ENCODE results near the gene TBC1D10A.

TBC1D10A gene

GRCh38 chr22:30250661-30251267, 76.0 kb downstream of the TBC1D10A start:
- H3K4me3 ChIP-seq (ENCODE audit: severe bottlenecking), result no peak overlapping the region
- DNase-seq (ENCODE audit: low spot score) (no peak), ATAC-seq (ENCODE audit: low read depth) (peak; percentile 90)
- no peaks in the 10 kb centered on the region for H3K27me3 ChIP-seq (ENCODE audit: insufficient read depth, poor library complexity, severe bottlenecking)
- TF ChIP-seq, protein P1, sequence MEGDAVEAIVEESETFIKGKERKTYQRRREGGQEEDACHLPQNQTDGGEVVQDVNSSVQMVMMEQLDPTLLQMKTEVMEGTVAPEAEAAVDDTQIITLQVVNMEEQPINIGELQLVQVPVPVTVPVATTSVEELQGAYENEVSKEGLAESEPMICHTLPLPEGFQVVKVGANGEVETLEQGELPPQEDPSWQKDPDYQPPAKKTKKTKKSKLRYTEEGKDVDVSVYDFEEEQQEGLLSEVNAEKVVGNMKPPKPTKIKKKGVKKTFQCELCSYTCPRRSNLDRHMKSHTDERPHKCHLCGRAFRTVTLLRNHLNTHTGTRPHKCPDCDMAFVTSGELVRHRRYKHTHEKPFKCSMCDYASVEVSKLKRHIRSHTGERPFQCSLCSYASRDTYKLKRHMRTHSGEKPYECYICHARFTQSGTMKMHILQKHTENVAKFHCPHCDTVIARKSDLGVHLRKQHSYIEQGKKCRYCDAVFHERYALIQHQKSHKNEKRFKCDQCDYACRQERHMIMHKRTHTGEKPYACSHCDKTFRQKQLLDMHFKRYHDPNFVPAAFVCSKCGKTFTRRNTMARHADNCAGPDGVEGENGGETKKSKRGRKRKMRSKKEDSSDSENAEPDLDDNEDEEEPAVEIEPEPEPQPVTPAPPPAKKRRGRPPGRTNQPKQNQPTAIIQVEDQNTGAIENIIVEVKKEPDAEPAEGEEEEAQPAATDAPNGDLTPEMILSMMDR (IDR thresholded peaks at IDR 0.05; ENCODE audit: poor library complexity, severe bottlenecking), result no peak
- peak overlapping the region; percentile 46 for H3K27ac ChIP-seq (ENCODE audit: poor library complexity, severe bottlenecking)
- peaks cover 14% of the 10 kb centered on the region for H3K4me1 ChIP-seq (ENCODE audit: insufficient read depth, poor library complexity, severe bottlenecking)
- no peaks in the 10 kb centered on the region for H3K9me3 ChIP-seq (ENCODE audit: severe bottlenecking)
- no peaks in the 10 kb centered on the region for H3K36me3 ChIP-seq (ENCODE audit: low read depth)

- TF ChIP-seq, protein P1 (IDR thresholded peaks at IDR 0.05; ENCODE audit: poor library complexity, severe bottlenecking), result no peak
- no peak for ATAC-seq (ENCODE audit: low read depth)
- no peak for DNase-seq (ENCODE audit: low spot score)
- H3K4me1 ChIP-seq (ENCODE audit: insufficient read depth, poor library complexity, severe bottlenecking), result peaks cover 18% of the 10 kb centered on the region
- no peaks in the 10 kb centered on the region for H3K9me3 ChIP-seq (ENCODE audit: severe bottlenecking)
- peak overlapping the region; percentile 46 for H3K27ac ChIP-seq (ENCODE audit: poor library complexity, severe bottlenecking)
- H3K36me3 ChIP-seq (ENCODE audit: low read depth), result no peaks in the 10 kb centered on the region
- H3K4me3 ChIP-seq (ENCODE audit: severe bottlenecking), result no peak overlapping the region
- no peaks in the 10 kb centered on the region for H3K27me3 ChIP-seq (ENCODE audit: insufficient read depth, poor library complexity, severe bottlenecking)
Measured at GRCh38 chr22:30250039-30250565, 76.6 kb downstream of the TBC1D10A start.

DNA sequence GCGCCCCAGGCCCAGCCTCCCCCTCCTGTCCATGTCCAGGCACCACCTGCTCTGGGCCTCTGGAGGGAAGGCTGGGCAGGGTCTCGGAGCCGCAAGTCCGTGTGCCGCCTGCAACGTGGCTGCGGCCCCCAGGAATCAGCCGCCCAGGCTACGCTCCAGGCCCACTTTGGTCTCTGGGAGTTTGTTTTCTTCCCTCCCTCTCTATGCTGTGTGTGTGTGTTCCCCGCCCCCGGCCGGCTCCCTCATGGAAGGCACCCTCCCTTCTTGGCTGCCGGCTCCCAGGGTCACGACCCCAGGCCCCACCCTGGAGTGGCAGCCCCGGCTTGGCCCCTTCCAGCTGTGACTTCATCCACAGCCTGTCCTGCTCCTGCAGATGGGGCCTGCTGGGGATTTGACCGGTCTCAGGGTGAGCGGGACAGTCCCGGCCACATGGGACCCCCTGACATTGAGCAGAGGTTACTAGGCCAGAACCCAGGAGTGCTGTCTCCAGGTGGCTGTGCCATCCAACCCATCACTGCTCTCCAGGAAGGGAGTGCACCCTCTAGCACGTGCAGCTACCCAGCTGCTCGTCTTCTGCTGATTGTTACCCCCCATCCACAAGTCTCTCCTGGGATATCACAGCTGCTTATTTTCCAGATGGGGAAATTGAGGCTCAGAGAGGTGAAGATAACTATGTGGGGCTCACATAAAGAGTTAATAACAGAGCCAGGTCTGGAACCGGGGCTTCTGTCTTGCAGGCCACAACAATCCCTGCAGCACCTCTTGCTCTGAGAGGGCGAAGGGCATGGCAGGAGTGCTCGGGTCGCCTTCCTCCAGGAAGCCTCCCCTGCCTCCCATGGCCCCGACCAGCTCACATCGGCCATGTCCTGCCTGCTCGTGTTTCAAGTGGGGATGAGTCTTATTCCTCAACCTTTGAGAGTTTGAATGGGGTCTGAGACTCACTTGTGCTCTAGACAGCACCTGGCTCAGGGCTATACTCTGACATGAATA, 77.4 kb downstream of the TBC1D10A start:
- H3K27me3 ChIP-seq (ENCODE audit: insufficient read depth, poor library complexity, severe bottlenecking), result no peaks in the 10 kb centered on the region
- H3K4me1 ChIP-seq (ENCODE audit: insufficient read depth, poor library complexity, severe bottlenecking), result peaks cover 18% of the 10 kb centered on the region
- ATAC-seq (ENCODE audit: low read depth) (no peak), DNase-seq (ENCODE audit: low spot score) (no peak)
- H3K9me3 ChIP-seq (ENCODE audit: severe bottlenecking), result no peaks in the 10 kb centered on the region
- TF ChIP-seq, protein P1 (IDR thresholded peaks at IDR 0.05; ENCODE audit: poor library complexity, severe bottlenecking), result no peak
- H3K36me3 ChIP-seq (ENCODE audit: low read depth), result no peaks in the 10 kb centered on the region
- H3K4me3 ChIP-seq (ENCODE audit: severe bottlenecking), result no peak overlapping the region
- H3K27ac ChIP-seq (ENCODE audit: poor library complexity, severe bottlenecking), result no peak overlapping the region

DNA sequence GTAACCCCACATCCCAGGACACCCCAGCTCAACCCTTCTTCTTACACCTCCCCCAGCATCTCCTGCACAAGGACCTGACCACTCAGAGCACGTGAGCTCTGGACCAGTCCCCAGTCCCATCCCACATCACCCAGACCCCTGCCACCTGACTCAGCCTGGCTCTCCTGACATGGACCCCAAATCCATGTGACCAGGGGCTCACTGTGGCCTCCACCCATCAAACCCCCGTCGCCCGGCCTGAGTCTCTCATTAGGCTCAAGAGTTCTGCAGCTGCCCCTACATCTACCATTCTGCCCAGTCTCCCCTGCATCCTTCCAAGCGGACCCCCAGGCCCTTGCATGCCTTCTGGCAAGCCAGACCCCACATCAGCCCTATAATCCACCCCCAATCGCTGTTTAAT, 78.3 kb downstream of the TBC1D10A start:
- TF ChIP-seq, protein P1 (IDR thresholded peaks at IDR 0.05; ENCODE audit: poor library complexity, severe bottlenecking), result no peak
- H3K27ac ChIP-seq (ENCODE audit: poor library complexity, severe bottlenecking), result no peak overlapping the region
- DNase-seq (ENCODE audit: low spot score), result no peak
- H3K9me3 ChIP-seq (ENCODE audit: severe bottlenecking), result no peaks in the 10 kb centered on the region
- no peaks in the 10 kb centered on the region for H3K36me3 ChIP-seq (ENCODE audit: low read depth)
- ATAC-seq (ENCODE audit: low read depth), result no peak
- peaks cover 18% of the 10 kb centered on the region for H3K4me1 ChIP-seq (ENCODE audit: insufficient read depth, poor library complexity, severe bottlenecking)
- H3K4me3 ChIP-seq (ENCODE audit: severe bottlenecking), result no peak overlapping the region
- H3K27me3 ChIP-seq (ENCODE audit: insufficient read depth, poor library complexity, severe bottlenecking), result no peaks in the 10 kb centered on the region

Data from RWPE2 (cell line).